A549 (cell line): ENCODE data around the gene PDLIM5. TPM values are rescaled to one million over a fixed set of nuclear protein-coding genes. Genes with fewer than 3 reads are reported as not detected.

Source experiments
- ATAC-seq, 2 experiments: fragments of 200-7000 bp in 1 of 2; fragments of >200 bp in 1 of 2; cut with Nextera tagmentation in 1 of 2; cut with Tn5 transposase in 1 of 2; 3 replicates each; pipeline versions ENCODE4 v1.8.0 to v1.9.1; 2018 to 2020; ENCODE audit warnings: mild to moderate bottlenecking in 1 of 2, moderate library complexity in 1 of 2
- CTCF ChIA-PET: fragments of 300-600 bp; sonication (Branson Sonifier 250); formaldehyde crosslinking; extraction: SDS; loops from one replicate; lab custom pipeline; 2021; ENCODE audit warnings: antibody characterized with exemption, inconsistent platforms; lab: Yijun Ruan, JAX
- POLR2A ChIA-PET: fragments of 350-600 bp; formaldehyde crosslinking; extraction: SDS; loops from one replicate; lab custom pipeline; 2021; ENCODE audit warnings: antibody characterized with exemption, inconsistent platforms; lab: Yijun Ruan, JAX
- DNase-seq, 2 experiments: peaks; one replicate each; pipeline versions ENCODE4 v3.0.0 to v3.0.0-alpha.2; 2011 to 2016; ENCODE audit warnings: low read depth in 1 of 2, low spot score in 1 of 2
- FAIRE-seq: peaks from 2 replicates; lab custom pipeline; 2011; peaks lifted over from hg19 to GRCh38; lab: Jason Lieb, UNC
- H3K27ac ChIP-seq, 2 experiments: fragments of >200 bp; sonication (Bioruptor Twin); formaldehyde crosslinking; 3 replicates each; pipeline ENCODE4 v1.5.1; 2016 to 2017
- H3K4me1 ChIP-seq: fragments of >200 bp; sonication (Bioruptor Twin); formaldehyde crosslinking; 3 replicates; pipeline ENCODE4 v1.6.1; 2016
- H3K4me2 ChIP-seq: fragments of >200 bp; sonication (Bioruptor Twin); formaldehyde crosslinking; 3 replicates; pipeline ENCODE4 v1.6.1; 2016
- H3K4me3 ChIP-seq: fragments of >200 bp; sonication (Bioruptor Twin); formaldehyde crosslinking; 3 replicates; pipeline ENCODE4 v1.5.1; 2016
- H3K9me3 ChIP-seq: fragments of >200 bp; sonication (Bioruptor Twin); formaldehyde crosslinking; 3 replicates; pipeline ENCODE4 v1.6.1; 2016
- CBX2 ChIP-seq: fragments of 200-600 bp; sonication (generic); IDR thresholded peaks from 2 replicates; pipeline ENCODE4 v1.6.1; 2016; ENCODE audit warnings: low read depth, mild to moderate bottlenecking, borderline replicate concordance
- EHMT2 ChIP-seq: fragments of 200-600 bp; sonication (generic); IDR thresholded peaks from 2 replicates; pipeline ENCODE4 v1.6.1; 2016; ENCODE audit warnings: antibody characterized with exemption, low read depth, mild to moderate bottlenecking, moderate library complexity
- FOSL2 ChIP-seq, 2 experiments: fragments of 450-650 bp in 1 of 2; fragments of >200 bp in 1 of 2; sonication (Bioruptor Twin) in 1 of 2; formaldehyde crosslinking; IDR thresholded peaks; 2 replicates each; pipeline versions ENCODE4 v1.5.0 to v1.6.1; 2016 to 2020; ENCODE audit warnings: mild to moderate bottlenecking in 1 of 2, moderate library complexity in 1 of 2
- HDAC2 ChIP-seq: fragments of 200-600 bp; sonication (generic); IDR thresholded peaks from 2 replicates; pipeline ENCODE4 v1.6.1; 2016
- MAFK ChIP-seq: fragments of 450-650 bp; IDR thresholded peaks from 2 replicates; pipeline ENCODE4 v1.6.1; 2014; ENCODE audit not compliant: partially characterized antibody
- MAZ ChIP-seq: fragments of 150-350 bp; IDR thresholded peaks from 2 replicates; pipeline ENCODE4 v1.6.1; 2014; ENCODE audit warnings: antibody characterized with exemption, low read depth, low read length, borderline replicate concordance
- RAD21 ChIP-seq, 2 experiments: fragments of >200 bp in 1 of 2; sonication (Bioruptor Twin) in 1 of 2; formaldehyde crosslinking in 1 of 2; IDR thresholded peaks in 1 of 2; conservative IDR thresholded peaks in 1 of 2; 2 replicates in 1 of 2; 3 replicates in 1 of 2; pipeline ENCODE4 v1.6.1; 2012 to 2018; ENCODE audit warnings: inconsistent platforms in 1 of 2
- RFX5 ChIP-seq: fragments of 450-650 bp; IDR thresholded peaks from 2 replicates; pipeline ENCODE4 v1.7.1; 2014; ENCODE audit warnings: antibody characterized with exemption, mild to moderate bottlenecking, moderate library complexity
- RNF2 ChIP-seq: fragments of 200-600 bp; sonication (generic); IDR thresholded peaks from 2 replicates; pipeline ENCODE4 v1.6.1; 2016; ENCODE audit warnings: low read depth, mild to moderate bottlenecking, antibody characterized with exemption, moderate library complexity, borderline replicate concordance
- SREBF2 ChIP-seq: fragments of 450-650 bp; IDR thresholded peaks from 2 replicates; pipeline ENCODE4 v1.6.1; 2014; ENCODE audit warnings: mild to moderate bottlenecking, moderate library complexity
- ZC3H11A ChIP-seq: fragments of 450-650 bp; IDR thresholded peaks from 2 replicates; pipeline ENCODE4 v1.6.1; 2014; ENCODE audit warnings: antibody characterized with exemption, mild to moderate bottlenecking
- WGBS: methylation state at CpG from one replicate; pipeline ENCODE4 v1.1.6; 2017; ENCODE audit errors: missing lambda C conversion rate; 5-methylcytosine and 5-hydroxymethylcytosine counted together
- polyA plus RNA-seq, 4 experiments: library from polyadenylated mRNA; depleted of rRNA in 3 of 4; stranded (reverse); fragments of >200 nt; fragmentation: RNase III in 1 of 4; extraction: RNeasy Plus Mini Kit Qiagen cat#74134 plus additional on column Dnase treatment in 1 of 4; gene quantifications; 2 replicates in 3 of 4; 3 replicates in 1 of 4; pipeline ENCODE4 v1.2.3, GENCODE V29; 2011 to 2017
- TF ChIP-seq, protein P1 (sequence below): fragments of >200 bp; sonication (Bioruptor Twin); formaldehyde crosslinking; IDR thresholded peaks from 3 replicates; pipeline ENCODE4 v1.5.1; 2016
- TF ChIP-seq, protein P2 (sequence below): fragments of 150-350 bp; IDR thresholded peaks from 2 replicates; pipeline ENCODE4 v1.6.1; 2014; ENCODE audit warnings: low read depth, mild to moderate bottlenecking, low read length
- TF ChIP-seq, protein P3 (sequence below): fragments of 200-600 bp; sonication (generic); IDR thresholded peaks from 2 replicates; pipeline ENCODE4 v1.6.1; 2016; ENCODE audit warnings: antibody characterized with exemption, mild to moderate bottlenecking, moderate library complexity

The PDLIM5 gene
- polyA plus RNA-seq, 2 of the 4 experiments (the other 2 are of a cell fraction): 54.2 to 242 TPM

DNA sequence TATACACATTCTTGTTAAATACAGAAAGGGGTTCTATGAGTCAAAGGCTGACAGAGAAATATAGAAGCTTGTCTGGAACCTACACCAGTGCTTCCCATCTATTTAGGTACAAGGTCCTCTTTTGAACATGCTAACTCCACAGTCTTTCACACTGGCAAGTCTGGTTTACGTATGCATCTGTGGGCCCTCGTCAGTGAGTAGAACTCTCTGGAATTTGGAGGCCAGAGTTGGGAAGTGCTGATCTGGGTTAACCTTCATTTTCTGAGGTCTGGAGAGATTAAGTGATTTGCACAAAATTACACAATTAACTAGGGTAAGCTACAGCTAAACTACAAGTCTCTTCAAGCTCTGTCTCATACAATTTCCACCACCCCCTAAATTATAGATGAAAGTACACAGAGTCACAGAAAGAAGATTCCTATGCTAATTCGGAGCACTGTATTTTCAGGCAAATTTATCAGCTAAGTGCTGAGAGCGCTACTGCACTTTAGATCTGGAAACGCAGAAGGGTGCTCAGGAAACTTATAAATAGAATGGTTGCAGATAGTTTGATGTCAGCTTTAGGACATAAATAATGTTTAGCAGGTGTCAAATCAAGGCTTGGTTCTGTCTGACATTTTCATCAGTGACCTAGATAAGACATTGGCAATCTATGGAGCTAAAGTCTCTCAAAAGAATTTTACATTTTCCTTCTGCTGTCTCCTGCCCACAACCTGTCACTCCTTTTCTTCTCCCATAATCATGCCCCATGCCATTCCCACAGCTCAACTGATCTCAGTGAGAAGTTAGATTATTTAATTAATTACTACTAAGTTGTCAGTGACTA lies 43.0 kb upstream of the PDLIM5 start:
- WGBS: 79% methylated on average over 5 of the region's 5 CpGs
- H3K4me3 ChIP-seq: no peak overlapping the region
- CTCF ChIA-PET: interaction anchor here (0.8 to 1.9 kb wide), 5 partner anchors 13 to 212 kb away, joined by 3 to 9 read pairs (median 5); no protein-coding TSS in a partner anchor
- no peak for ATAC-seq
- POLR2A ChIA-PET: no interaction called here
- TF ChIP-seq RFX5 (no peak), RAD21 (conservative IDR thresholded peaks at IDR 0.05 in 1 of 2, IDR thresholded peaks at IDR 0.05 in 1 of 2) (no peak), ZC3H11A (no peak), EHMT2 (no peak), CBX2 (no peak), FOSL2 (IDR thresholded peaks at IDR 0.05) (no peak), FOSL2 (CRISPR knock-in tag; IDR thresholded peaks at IDR 0.05) (no peak), SREBF2 (no peak), RNF2 (no peak)
- TF ChIP-seq, protein P1, sequence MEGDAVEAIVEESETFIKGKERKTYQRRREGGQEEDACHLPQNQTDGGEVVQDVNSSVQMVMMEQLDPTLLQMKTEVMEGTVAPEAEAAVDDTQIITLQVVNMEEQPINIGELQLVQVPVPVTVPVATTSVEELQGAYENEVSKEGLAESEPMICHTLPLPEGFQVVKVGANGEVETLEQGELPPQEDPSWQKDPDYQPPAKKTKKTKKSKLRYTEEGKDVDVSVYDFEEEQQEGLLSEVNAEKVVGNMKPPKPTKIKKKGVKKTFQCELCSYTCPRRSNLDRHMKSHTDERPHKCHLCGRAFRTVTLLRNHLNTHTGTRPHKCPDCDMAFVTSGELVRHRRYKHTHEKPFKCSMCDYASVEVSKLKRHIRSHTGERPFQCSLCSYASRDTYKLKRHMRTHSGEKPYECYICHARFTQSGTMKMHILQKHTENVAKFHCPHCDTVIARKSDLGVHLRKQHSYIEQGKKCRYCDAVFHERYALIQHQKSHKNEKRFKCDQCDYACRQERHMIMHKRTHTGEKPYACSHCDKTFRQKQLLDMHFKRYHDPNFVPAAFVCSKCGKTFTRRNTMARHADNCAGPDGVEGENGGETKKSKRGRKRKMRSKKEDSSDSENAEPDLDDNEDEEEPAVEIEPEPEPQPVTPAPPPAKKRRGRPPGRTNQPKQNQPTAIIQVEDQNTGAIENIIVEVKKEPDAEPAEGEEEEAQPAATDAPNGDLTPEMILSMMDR: no peak
- TF ChIP-seq, protein P2, sequence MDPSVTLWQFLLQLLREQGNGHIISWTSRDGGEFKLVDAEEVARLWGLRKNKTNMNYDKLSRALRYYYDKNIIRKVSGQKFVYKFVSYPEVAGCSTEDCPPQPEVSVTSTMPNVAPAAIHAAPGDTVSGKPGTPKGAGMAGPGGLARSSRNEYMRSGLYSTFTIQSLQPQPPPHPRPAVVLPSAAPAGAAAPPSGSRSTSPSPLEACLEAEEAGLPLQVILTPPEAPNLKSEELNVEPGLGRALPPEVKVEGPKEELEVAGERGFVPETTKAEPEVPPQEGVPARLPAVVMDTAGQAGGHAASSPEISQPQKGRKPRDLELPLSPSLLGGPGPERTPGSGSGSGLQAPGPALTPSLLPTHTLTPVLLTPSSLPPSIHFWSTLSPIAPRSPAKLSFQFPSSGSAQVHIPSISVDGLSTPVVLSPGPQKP: no peak
- TF ChIP-seq, protein P3, sequence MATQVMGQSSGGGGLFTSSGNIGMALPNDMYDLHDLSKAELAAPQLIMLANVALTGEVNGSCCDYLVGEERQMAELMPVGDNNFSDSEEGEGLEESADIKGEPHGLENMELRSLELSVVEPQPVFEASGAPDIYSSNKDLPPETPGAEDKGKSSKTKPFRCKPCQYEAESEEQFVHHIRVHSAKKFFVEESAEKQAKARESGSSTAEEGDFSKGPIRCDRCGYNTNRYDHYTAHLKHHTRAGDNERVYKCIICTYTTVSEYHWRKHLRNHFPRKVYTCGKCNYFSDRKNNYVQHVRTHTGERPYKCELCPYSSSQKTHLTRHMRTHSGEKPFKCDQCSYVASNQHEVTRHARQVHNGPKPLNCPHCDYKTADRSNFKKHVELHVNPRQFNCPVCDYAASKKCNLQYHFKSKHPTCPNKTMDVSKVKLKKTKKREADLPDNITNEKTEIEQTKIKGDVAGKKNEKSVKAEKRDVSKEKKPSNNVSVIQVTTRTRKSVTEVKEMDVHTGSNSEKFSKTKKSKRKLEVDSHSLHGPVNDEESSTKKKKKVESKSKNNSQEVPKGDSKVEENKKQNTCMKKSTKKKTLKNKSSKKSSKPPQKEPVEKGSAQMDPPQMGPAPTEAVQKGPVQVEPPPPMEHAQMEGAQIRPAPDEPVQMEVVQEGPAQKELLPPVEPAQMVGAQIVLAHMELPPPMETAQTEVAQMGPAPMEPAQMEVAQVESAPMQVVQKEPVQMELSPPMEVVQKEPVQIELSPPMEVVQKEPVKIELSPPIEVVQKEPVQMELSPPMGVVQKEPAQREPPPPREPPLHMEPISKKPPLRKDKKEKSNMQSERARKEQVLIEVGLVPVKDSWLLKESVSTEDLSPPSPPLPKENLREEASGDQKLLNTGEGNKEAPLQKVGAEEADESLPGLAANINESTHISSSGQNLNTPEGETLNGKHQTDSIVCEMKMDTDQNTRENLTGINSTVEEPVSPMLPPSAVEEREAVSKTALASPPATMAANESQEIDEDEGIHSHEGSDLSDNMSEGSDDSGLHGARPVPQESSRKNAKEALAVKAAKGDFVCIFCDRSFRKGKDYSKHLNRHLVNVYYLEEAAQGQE: no peak
- TF ChIP-seq, all 56 proteins: peak for 0
- FAIRE-seq (no peak), DNase-seq (no peak)
- Histone ChIP-seq H3K9me3 (no peaks in the 10 kb centered on the region), H3K4me1 (peaks cover 62% of the 10 kb centered on the region), H3K27ac (peak overlapping the region; percentile 70 to 79; a peak in 5 of 6 replicates), H3K4me2 (no peak overlapping the region)

DNA sequence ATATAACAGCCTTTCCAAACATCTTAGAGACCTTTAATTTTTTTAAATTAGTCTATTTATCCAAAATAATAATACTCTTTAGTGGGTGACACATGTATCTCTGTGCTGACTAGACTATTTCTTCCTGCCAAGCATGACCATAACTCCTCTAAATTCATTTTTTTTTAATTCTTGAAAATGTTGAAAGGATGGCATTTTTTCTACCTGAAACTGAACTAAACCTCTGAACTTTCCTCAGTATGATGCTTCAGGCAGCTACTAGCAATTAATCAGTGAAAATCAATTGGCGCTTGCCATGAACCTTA lies 42.4 kb upstream of the PDLIM5 start:
- Histone ChIP-seq H3K4me3 (no peak overlapping the region), H3K4me2 (no peak overlapping the region; the same call in 1 of the 3 replicates), H3K4me1 (peaks cover 62% of the 10 kb centered on the region), H3K27ac (peak overlapping the region; percentile 70 to 79), H3K9me3 (no peaks in the 10 kb centered on the region)
- no peak for TF ChIP-seq MAZ
- TF ChIP-seq MAFK: peak; percentile 39
- FAIRE-seq: no peak
- no peak for ATAC-seq
- POLR2A ChIA-PET: no interaction called here
- WGBS: 100% methylated on average over 1 of the region's 1 CpG
- CTCF ChIA-PET: interaction anchor here (1.5 kb wide), 1 partner anchor 43 kb away, joined by 5 read pairs; no protein-coding TSS in a partner anchor
- DNase-seq: no peak

DNA sequence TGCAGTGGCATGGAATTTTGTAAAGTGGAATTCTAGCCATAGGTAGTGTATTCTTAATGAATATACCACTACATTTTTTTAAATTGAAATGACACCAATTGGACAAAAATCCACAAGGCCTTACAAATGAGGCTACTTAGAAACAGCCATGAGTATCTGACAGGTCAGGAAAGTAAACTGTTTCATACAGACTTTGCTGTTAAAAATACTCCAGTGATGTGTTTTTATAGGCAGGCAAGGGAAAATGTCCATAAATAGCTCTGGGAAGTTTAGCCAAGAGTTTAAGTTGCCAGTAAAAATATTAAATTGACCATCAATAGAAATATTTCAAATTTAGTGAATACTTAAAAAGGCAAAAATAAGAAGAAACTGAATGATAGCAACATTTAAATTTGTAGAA lies 41.8 kb upstream of the PDLIM5 start:
- no peak overlapping the region for H3K4me3 ChIP-seq
- TF ChIP-seq HDAC2 (no peak), RAD21 (conservative IDR thresholded peaks at IDR 0.05 in 1 of 2, IDR thresholded peaks at IDR 0.05 in 1 of 2) (no peak)
- ATAC-seq (no peak), FAIRE-seq (no peak), DNase-seq (no peak)
- ChIA-PET POLR2A (no interaction called here), CTCF (no interaction called here)
- H3K27ac ChIP-seq: peak overlapping the region; percentile 70 to 79
- H3K4me1 ChIP-seq: peaks cover 62% of the 10 kb centered on the region
- peak overlapping the region; percentile 75 for H3K4me2 ChIP-seq
- no peaks in the 10 kb centered on the region for H3K9me3 ChIP-seq
